ENCODE data around the gene USP20.

Gene USP20

GRCh38 chr9:129875687-129876395 lies 40.6 kb downstream of the USP20 start:
- Histone ChIP-seq H3K9me3 (ENCODE audit: severe bottlenecking) (no peaks in the 10 kb centered on the region), H3K4me1 (ENCODE audit: insufficient read depth, poor library complexity, severe bottlenecking) (no peaks in the 10 kb centered on the region), H3K27me3 (ENCODE audit: insufficient read depth, poor library complexity, severe bottlenecking) (no peaks in the 10 kb centered on the region), H3K4me3 (ENCODE audit: severe bottlenecking) (no peak overlapping the region), H3K27ac (ENCODE audit: poor library complexity, severe bottlenecking) (no peak overlapping the region), H3K36me3 (ENCODE audit: low read depth) (no peaks in the 10 kb centered on the region)
- no peak for DNase-seq (ENCODE audit: low spot score)
- no peak for TF ChIP-seq CTCF (IDR thresholded peaks at IDR 0.05; ENCODE audit: poor library complexity, severe bottlenecking)
- ATAC-seq (ENCODE audit: low read depth) = no peak; the same call in 2 of the 3 replicates

GRCh38 chr9:129876815-129877214 lies 41.6 kb downstream of the USP20 start:
- Histone ChIP-seq H3K27ac (ENCODE audit: poor library complexity, severe bottlenecking) (no peak overlapping the region), H3K27me3 (ENCODE audit: insufficient read depth, poor library complexity, severe bottlenecking) (no peaks in the 10 kb centered on the region), H3K4me1 (ENCODE audit: insufficient read depth, poor library complexity, severe bottlenecking) (no peaks in the 10 kb centered on the region), H3K4me3 (ENCODE audit: severe bottlenecking) (no peak overlapping the region), H3K9me3 (ENCODE audit: severe bottlenecking) (no peaks in the 10 kb centered on the region), H3K36me3 (ENCODE audit: low read depth) (no peaks in the 10 kb centered on the region)
- TF ChIP-seq CTCF (IDR thresholded peaks at IDR 0.05; ENCODE audit: poor library complexity, severe bottlenecking) = no peak
- DNase-seq (ENCODE audit: low spot score) (no peak), ATAC-seq (ENCODE audit: low read depth) (no peak)

- no peak overlapping the region for H3K27ac ChIP-seq (ENCODE audit: poor library complexity, severe bottlenecking)
- no peak for ATAC-seq (ENCODE audit: low read depth)
- no peaks in the 10 kb centered on the region for H3K27me3 ChIP-seq (ENCODE audit: insufficient read depth, poor library complexity, severe bottlenecking)
- no peak for DNase-seq (ENCODE audit: low spot score)
- H3K4me3 ChIP-seq (ENCODE audit: severe bottlenecking) = no peak overlapping the region
- H3K36me3 ChIP-seq (ENCODE audit: low read depth) = no peaks in the 10 kb centered on the region
- no peak for TF ChIP-seq CTCF (IDR thresholded peaks at IDR 0.05; ENCODE audit: poor library complexity, severe bottlenecking)
- no peaks in the 10 kb centered on the region for H3K4me1 ChIP-seq (ENCODE audit: insufficient read depth, poor library complexity, severe bottlenecking)
- no peaks in the 10 kb centered on the region for H3K9me3 ChIP-seq (ENCODE audit: severe bottlenecking)
These were observed 43.0 kb downstream of the USP20 start for GRCh38 chr9:129878291-129878690.

- Histone ChIP-seq H3K36me3 (ENCODE audit: low read depth) (no peaks in the 10 kb centered on the region), H3K4me3 (ENCODE audit: severe bottlenecking) (no peak overlapping the region), H3K4me1 (ENCODE audit: insufficient read depth, poor library complexity, severe bottlenecking) (peaks cover 3% of the 10 kb centered on the region), H3K27ac (ENCODE audit: poor library complexity, severe bottlenecking) (no peak overlapping the region), H3K27me3 (ENCODE audit: insufficient read depth, poor library complexity, severe bottlenecking) (no peaks in the 10 kb centered on the region), H3K9me3 (ENCODE audit: severe bottlenecking) (no peaks in the 10 kb centered on the region)
- ATAC-seq (ENCODE audit: low read depth) (no peak), DNase-seq (ENCODE audit: low spot score) (no peak)
- TF ChIP-seq CTCF (IDR thresholded peaks at IDR 0.05; ENCODE audit: poor library complexity, severe bottlenecking) = no peak
These were observed 43.9 kb downstream of the USP20 start for GRCh38 chr9:129879103-129879699.
